Muscle layer of duodenum (tissue), 2 donors: ENCODE data around the gene COL6A1.
A peak's percentile ranks its signal among the peaks of the same experiment; 100 is the strongest.

Source experiments
- H3K27ac ChIP-seq: one replicate; pipeline ENCODE4 v1.7.0; 2013; ENCODE audit warnings: mild to moderate bottlenecking, low read length
- H3K27me3 ChIP-seq: one replicate; pipeline ENCODE4 v1.7.0; 2013; ENCODE audit warnings: low read depth, mild to moderate bottlenecking, control low read depth, low read length
- H3K36me3 ChIP-seq, 2 donors: one replicate each; pipeline ENCODE4 v1.7.0; 2013; ENCODE audit warnings: low read length in 2 of 2, control low read depth in 1 of 2, mild to moderate bottlenecking in 1 of 2; ENCODE audit not compliant: insufficient read depth in 2 of 2, control insufficient read depth in 1 of 2
- H3K4me1 ChIP-seq, 2 donors: one replicate each; pipeline ENCODE4 v1.7.0; 2013; ENCODE audit warnings: low read length in 2 of 2, mild to moderate bottlenecking in 2 of 2, control low read depth in 1 of 2, moderate library complexity in 1 of 2; ENCODE audit not compliant: insufficient read depth in 2 of 2, control insufficient read depth in 1 of 2
- H3K4me3 ChIP-seq, 2 donors: one replicate each; pipeline ENCODE4 v1.7.0; 2013; ENCODE audit warnings: low read length in 2 of 2, low read depth in 1 of 2, mild to moderate bottlenecking in 1 of 2
- H3K9me3 ChIP-seq, 2 donors: one replicate each; pipeline ENCODE4 v1.7.0; 2013; ENCODE audit warnings: low read length in 2 of 2, control low read depth in 1 of 2, mild to moderate bottlenecking in 1 of 2; ENCODE audit not compliant: control insufficient read depth in 1 of 2
- donor health status: healthy.

Gene COL6A1, protein sequence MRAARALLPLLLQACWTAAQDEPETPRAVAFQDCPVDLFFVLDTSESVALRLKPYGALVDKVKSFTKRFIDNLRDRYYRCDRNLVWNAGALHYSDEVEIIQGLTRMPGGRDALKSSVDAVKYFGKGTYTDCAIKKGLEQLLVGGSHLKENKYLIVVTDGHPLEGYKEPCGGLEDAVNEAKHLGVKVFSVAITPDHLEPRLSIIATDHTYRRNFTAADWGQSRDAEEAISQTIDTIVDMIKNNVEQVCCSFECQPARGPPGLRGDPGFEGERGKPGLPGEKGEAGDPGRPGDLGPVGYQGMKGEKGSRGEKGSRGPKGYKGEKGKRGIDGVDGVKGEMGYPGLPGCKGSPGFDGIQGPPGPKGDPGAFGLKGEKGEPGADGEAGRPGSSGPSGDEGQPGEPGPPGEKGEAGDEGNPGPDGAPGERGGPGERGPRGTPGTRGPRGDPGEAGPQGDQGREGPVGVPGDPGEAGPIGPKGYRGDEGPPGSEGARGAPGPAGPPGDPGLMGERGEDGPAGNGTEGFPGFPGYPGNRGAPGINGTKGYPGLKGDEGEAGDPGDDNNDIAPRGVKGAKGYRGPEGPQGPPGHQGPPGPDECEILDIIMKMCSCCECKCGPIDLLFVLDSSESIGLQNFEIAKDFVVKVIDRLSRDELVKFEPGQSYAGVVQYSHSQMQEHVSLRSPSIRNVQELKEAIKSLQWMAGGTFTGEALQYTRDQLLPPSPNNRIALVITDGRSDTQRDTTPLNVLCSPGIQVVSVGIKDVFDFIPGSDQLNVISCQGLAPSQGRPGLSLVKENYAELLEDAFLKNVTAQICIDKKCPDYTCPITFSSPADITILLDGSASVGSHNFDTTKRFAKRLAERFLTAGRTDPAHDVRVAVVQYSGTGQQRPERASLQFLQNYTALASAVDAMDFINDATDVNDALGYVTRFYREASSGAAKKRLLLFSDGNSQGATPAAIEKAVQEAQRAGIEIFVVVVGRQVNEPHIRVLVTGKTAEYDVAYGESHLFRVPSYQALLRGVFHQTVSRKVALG

DNA sequence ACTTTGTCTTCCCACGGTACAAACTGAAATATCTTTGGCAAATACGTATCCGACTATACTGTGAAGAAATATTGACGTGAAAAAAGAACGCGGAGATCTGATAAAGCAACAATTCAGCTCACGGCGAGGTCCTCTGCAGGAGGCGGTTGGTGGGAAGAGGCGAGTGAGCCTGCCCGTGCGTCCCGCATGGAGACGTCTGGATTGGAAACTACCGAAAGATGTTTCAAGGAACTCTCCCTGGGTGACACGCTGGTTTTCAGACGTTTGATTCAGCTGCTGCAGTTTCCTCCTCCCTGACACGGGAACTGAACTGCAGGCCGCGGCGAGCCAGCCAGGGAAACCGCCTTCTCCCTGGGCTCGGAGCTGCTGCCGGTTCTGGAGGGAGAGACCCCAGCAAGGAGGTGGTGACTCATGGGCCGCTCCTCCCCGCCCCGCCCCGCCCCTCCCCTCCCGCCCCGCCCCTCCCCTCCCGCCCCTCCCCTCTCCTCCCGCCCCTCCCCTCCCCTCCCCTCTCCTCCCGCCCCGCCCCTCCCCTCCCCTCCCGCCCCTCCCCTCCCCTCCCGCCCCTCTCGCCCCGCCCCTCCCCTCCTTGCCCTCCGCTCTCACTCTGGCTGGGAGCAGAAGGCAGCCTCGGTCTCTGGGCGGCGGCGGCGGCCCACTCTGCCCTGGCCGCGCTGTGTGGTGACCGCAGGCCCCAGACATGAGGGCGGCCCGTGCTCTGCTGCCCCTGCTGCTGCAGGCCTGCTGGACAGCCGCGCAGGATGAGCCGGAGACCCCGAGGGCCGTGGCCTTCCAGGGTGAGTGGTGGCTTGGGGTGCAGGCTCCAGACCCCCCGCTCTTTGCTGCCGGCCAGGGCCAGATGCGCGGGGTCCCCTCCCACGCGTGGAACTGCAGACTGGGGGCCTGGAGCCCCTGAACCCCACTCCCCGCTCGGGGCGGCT is at the start of gene COL6A1:
COL6A1 (plus strand) TSS at position 620 of the 941 bp plus-strand sequence; CDS start at position 701, 81 bp downstream.
- Histone ChIP-seq H3K27ac (peak within 1 kb of the TSS; percentile 96), H3K36me3 (peaks cover 0 to 16% of the 10 kb centered on the region in 2 donors), H3K9me3 (no peaks in the 10 kb centered on the region), H3K4me1 (peaks cover 0 to 36% of the 10 kb centered on the region in 2 donors), H3K4me3 (peak within 1 kb of the TSS; percentile 77 to 98), H3K27me3 (no peaks in the 10 kb centered on the region)

- H3K27ac ChIP-seq, result no peak overlapping the region
- no peaks in the 10 kb centered on the region for H3K4me1 ChIP-seq
- H3K27me3 ChIP-seq, result no peaks in the 10 kb centered on the region
- H3K36me3 ChIP-seq, result peaks cover 0 to 21% of the 10 kb centered on the region in 2 donors
- H3K4me3 ChIP-seq, result no peak overlapping the region
- H3K9me3 ChIP-seq, result peaks cover 9 to 23% of the 10 kb centered on the region in 2 donors
Measured at GRCh38 chr21:45932922-45933502, 48.6 kb upstream of the COL6A1 start.

DNA sequence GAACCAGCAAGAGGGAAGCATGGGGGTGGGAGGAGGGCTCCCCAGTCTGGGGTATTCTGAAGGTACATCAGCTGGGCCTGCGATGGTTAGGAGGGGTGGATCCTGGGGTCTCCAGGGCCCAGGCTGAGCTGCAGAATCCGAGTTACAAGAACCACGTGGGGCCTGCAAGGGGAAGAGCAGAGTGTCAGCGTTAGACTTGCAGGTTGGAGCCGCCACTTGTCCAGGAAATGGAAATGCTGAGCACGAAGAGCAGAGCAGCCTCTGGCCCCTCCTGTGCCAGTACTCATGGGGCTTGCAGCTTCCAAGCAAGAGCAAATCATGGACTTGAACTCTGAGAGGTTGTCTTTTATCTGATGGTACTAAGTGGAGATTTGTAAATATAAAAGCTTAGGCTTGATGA is 47.5 kb upstream of the COL6A1 start:
- Histone ChIP-seq H3K27ac (no peak overlapping the region), H3K36me3 (peaks cover 0 to 21% of the 10 kb centered on the region in 2 donors), H3K4me3 (no peak overlapping the region), H3K27me3 (no peaks in the 10 kb centered on the region), H3K4me1 (no peaks in the 10 kb centered on the region), H3K9me3 (peaks cover 9 to 23% of the 10 kb centered on the region in 2 donors)

DNA sequence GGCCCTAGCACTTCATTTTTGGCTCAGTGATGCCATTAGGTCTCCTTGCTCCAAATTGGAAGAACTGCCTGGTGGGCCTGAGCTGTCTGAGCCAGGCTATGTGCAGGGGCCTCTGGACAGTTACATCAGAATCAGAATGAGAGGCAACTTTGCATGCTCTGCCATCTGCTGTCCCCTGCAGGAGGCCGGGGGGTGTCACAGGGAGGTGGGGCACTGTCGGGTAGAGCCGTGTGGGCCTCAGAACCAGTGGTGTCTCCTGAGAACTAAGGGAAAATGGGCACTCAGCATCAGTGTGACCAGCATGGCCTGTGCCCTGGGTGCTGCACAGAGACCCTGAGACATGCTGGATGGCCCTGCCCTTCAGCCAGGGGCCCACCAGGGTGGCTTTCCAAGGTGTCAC is 47.0 kb upstream of the COL6A1 start:
- Histone ChIP-seq H3K4me3 (no peak overlapping the region), H3K36me3 (peaks cover 0 to 21% of the 10 kb centered on the region in 2 donors), H3K27ac (no peak overlapping the region), H3K9me3 (peaks cover 9 to 23% of the 10 kb centered on the region in 2 donors), H3K4me1 (no peaks in the 10 kb centered on the region), H3K27me3 (no peaks in the 10 kb centered on the region)

GRCh38 chr21:45935628-45936027 is 45.9 kb upstream of the COL6A1 start:
- Histone ChIP-seq H3K27ac (no peak overlapping the region), H3K36me3 (peaks cover 0 to 21% of the 10 kb centered on the region in 2 donors), H3K27me3 (no peaks in the 10 kb centered on the region), H3K4me3 (no peak overlapping the region), H3K9me3 (peaks cover 9 to 23% of the 10 kb centered on the region in 2 donors), H3K4me1 (no peaks in the 10 kb centered on the region)

DNA sequence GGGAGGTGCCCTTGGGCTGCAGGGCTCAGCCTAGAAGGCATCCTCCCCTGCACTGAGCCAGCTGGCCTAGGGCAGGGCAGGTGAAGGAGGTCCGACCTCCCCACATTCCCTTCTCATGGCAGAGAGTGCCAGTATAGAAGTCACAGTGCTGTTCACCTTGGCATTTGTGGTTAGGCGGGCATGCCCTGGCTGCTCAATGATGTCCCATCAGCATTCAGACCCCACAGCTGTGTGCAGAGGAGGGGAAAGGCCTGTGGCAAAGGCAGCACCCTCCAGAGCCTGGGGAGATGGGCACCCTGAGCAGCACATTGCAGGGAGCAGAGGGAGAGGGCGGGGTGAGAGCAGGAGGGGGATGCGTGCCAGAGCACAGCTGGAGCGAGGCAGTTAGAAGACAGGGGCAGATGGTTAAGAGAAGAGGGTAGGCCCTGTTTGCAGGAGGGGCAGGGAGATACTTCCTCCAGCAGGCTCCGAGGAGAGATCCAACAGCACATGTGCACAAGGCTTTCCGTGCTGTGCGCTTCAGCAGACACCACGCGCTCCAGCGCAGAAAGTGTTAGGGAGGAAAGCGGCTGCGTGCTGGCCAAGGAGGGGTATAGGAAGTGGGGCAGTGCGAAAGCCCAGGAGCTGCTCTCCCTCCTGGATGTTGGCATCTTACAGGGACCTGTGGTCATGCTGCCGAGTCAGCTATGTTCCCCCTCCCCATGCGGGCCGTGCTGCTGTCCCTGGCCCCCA is 43.7 kb upstream of the COL6A1 start:
- H3K4me1 ChIP-seq, result no peaks in the 10 kb centered on the region
- H3K4me3 ChIP-seq, result no peak overlapping the region
- no peak overlapping the region for H3K27ac ChIP-seq
- peaks cover 0 to 21% of the 10 kb centered on the region in 2 donors for H3K36me3 ChIP-seq
- no peaks in the 10 kb centered on the region for H3K27me3 ChIP-seq
- peaks cover 9 to 23% of the 10 kb centered on the region in 2 donors for H3K9me3 ChIP-seq

DNA sequence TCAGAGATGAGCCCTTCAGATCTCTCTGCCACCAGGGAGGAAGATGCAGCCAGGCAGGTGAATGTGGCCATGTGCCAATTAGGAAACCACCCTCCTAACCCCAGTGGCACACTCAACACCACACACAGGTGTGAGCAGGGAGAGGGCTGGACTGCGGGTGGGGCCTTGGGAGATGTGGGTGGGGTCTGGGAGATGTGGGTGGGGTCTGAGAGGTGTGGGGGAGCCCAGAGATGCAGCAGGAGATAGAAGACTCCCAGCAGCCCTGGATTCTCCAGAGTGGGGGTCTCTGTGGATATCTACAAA is 43.2 kb upstream of the COL6A1 start:
- Histone ChIP-seq H3K36me3 (peaks cover 0 to 21% of the 10 kb centered on the region in 2 donors), H3K9me3 (peaks cover 9 to 23% of the 10 kb centered on the region in 2 donors), H3K4me1 (no peaks in the 10 kb centered on the region), H3K4me3 (no peak overlapping the region), H3K27ac (no peak overlapping the region), H3K27me3 (no peaks in the 10 kb centered on the region)

- Histone ChIP-seq H3K4me3 (no peak overlapping the region), H3K9me3 (peaks cover 9 to 23% of the 10 kb centered on the region in 2 donors), H3K36me3 (peaks cover 0 to 20% of the 10 kb centered on the region in 2 donors), H3K4me1 (no peaks in the 10 kb centered on the region), H3K27me3 (no peaks in the 10 kb centered on the region), H3K27ac (no peak overlapping the region)
Measured at GRCh38 chr21:45938811-45939520, 42.6 kb upstream of the COL6A1 start.

DNA sequence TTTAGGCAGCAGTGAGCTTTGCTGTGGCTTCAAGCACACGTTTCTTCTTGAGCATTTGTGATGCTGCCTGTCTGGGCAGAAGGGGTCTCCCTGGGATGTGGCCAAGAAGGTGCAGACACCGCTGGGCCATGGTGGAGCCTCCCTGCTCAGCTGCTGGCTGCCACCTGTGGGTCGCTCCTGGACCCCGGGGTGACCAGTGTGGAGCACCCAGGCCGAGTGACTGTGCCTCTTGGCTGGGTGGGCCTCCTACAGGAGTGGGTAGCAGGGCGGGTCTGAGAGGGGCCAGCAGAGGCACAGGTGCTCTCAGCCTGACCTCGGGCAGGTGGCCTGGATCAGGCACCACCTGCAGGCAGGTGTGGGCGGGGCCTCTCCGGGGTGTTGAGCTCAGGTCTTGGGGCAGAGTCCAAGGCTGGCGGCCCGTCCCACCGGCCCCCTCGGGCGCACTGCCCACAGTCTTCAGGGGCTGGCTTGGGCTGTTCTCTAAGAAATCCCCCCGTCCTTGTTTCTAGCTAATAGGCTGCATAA is 42.0 kb upstream of the COL6A1 start:
- H3K27ac ChIP-seq, result no peak overlapping the region
- H3K4me3 ChIP-seq, result no peak overlapping the region
- H3K36me3 ChIP-seq, result peaks cover 0 to 18% of the 10 kb centered on the region in 2 donors
- H3K4me1 ChIP-seq, result no peaks in the 10 kb centered on the region
- H3K9me3 ChIP-seq, result peaks cover 9 to 23% of the 10 kb centered on the region in 2 donors
- no peaks in the 10 kb centered on the region for H3K27me3 ChIP-seq
